ENCODE measurements around the gene TMEM161A.
A peak's percentile ranks its signal among the peaks of the same experiment; 100 is the strongest.
"Not testable (repeated sequence)": the region's sequence is repeated elsewhere in the genome, so short reads cannot be mapped to it uniquely, and the experiment has no call there.

Gene TMEM161A

GRCh38 chr19:19138109-19138981 is at the start of gene TMEM161A:
Gene TMEM161A, minus strand, starts transcription at chr19:19138478. Its CDS starts 50 bp downstream, at chr19:19138428.
- DNase-seq, result peak; percentile 85 to 91 (median 88)

GRCh38 chr19:19186742-19187141 is 48.5 kb upstream of the TMEM161A start:
- no peak for DNase-seq

GRCh38 chr19:19185853-19186740 is 47.8 kb upstream of the TMEM161A start:
- DNase-seq, result peak; percentile 11 to 41 (median 21)

DNA sequence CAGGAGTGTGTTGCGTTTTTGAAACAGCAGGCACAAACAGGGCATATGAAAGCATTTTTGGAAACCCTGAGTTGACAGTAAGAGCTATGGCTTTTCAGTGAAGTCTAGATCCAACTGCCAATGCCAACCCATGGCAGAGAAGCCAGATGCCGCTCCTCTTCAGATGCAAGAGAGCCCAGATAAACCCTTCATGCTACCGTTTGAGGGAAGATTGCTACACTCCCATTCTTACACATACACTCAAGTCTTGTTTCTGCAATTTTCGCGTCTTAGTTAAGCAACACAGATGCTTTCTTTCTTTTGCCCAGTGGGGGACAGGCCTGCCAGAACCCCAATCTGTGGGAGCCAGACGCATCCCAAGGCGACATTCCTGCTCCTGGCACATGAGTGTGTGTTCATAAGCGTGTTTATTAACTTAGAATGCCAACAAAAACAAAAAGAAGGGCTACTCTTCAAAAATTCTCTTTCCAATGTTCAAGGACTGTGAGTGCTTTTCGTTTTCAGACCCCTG is 43.3 kb upstream of the TMEM161A start:
- no peak for DNase-seq

DNA sequence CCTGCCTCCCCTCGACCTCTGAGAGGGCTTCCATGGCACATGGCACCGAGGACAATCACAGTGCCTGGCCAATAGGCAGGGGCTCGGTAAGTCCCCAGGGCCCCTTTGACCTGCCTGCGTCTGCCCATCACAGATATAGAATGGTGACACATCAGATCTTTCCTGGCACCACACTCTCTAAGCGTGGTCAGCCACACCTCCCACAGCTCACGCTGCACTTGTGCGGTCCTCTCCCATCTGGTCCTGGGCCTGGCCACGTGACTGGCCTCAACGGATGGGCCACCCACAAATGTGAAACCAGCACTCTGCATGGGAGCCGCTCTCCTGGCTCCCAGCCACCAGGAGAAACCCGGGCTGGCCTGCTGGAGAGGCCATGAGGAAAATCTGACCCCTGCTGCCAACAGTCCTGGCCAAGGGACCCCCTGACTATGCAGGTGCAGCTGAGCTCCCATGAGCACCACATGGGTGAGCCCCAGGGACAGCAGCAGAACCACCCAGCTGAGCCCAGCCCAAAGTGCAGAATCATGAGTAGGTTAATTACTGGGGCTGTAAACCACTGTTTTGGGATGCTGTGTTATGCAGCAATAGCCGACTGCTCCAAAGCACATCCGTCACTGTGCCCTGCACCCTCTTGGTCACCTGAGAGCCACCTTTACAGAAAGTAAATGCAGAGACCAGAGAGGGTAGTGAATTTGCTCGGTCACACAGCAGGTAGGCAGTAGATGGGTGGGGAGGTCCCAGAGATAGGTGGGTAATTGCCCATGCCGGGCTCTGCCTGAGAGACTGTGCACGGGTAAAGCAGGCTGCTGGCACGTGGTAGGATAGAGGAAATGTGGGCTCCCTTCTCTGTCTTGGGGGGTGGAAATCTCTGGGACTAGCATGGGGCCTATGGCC is 41.5 kb upstream of the TMEM161A start:
- DNase-seq, result no peak

GRCh38 chr19:19176950-19177349 is 38.7 kb upstream of the TMEM161A start:
- no peak for DNase-seq

DNA sequence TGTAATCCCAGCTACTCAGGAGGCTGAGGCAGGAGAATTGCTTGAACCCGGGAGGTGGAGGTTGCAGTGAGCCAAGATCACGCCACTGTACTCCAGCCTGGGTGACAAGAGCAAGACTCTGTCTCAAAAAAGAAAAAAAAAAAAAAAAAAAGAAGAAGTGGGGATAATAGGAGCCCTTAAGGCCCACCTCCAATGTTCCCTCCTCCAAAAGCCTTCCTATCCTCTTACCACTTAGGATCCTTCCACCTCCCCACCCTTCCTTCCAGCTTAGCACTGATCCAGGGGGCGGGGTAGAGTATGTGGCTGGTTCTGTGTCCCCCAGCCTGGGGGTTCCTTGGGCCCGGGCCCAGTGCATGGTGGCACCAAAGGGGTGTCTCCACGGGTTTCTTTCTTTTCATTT is 35.0 kb upstream of the TMEM161A start:
- not testable (repeated sequence) for DNase-seq

DNA sequence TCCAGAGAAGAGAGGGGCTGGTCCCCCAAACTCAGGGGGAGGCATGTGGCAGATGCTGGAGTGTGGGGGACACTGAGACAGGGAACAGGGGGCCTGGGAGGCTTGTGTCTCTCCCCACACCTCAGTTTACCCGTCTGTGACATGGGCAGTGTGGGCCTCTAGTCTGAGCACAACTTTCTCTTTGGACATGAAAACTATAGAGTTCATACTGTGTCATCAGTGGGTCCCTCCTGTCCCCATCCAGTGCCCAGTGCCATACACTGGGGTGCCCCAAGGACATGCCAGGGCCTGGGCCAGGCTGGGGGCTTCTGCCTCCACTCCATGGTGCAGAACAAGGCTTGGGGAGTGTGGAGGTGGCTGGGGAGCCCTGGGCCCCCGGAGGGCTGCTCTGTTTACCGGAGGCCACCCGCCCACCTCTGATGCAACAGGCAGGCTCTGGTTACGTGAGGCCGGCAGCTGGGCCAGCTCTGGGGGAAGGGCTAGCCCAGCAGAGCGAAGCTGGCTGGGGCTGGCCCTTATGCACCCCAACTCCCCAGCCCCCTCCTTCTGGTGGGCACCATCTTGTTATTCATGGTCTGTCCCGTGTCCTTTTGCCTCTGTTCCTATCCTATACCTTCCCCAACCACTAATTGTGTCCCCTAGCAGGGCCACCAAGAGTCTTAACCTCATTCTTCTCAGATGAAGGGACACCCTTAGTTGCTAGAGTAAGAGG is 33.7 kb upstream of the TMEM161A start:
- DNase-seq, result no peak

GRCh38 chr19:19170873-19171672 is 32.8 kb upstream of the TMEM161A start:
- DNase-seq, result no peak

GRCh38 chr19:19170053-19170872 is 32.0 kb upstream of the TMEM161A start, which contains the start of gene MEF2B:
Gene MEF2B, minus strand, starts transcription at chr19:19170263. Its CDS starts 19,528 bp downstream, at chr19:19150735.
- peak; percentile 39 to 58 (median 48) for DNase-seq

DNA sequence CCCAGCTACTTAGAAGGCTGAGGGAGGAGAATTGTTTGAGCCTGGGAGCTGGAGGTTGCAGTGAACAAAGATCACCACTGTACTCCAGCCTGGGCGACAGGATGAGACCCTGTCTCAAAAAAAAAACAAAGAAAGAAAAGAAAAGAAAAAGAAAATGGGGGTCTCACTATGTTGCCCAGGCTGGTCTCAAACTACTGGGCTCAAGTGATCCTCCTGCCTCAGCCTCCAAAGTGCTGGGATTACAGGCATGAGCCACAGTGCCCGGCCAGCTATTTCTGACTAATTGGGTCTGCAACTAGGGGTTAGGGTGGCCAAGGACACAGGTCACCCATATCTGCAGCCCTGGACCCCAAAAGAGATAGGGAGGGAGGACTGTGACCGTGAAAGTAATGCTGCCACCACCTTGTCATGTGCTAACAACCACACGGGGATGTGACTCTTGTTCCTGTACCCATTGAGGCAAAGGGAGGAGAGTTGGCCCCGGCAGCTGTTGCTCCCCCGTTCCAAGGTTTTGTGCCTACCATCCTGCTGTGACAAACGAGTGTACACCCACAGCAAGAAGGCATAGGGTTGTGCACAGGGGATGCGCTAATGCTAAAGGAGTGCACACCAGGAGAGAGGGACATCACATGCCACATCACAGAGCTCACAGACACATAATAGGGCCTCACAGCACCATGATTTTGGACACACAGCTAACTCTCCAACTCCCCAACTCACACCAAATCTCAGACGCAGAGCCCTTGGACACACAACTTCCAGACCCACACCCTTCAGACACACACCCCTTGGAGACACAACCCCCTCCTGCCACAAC is 31.2 kb upstream of the TMEM161A start:
- no peak for DNase-seq

GRCh38 chr19:19167612-19168011 is 29.3 kb upstream of the TMEM161A start:
- no peak for DNase-seq

DNA sequence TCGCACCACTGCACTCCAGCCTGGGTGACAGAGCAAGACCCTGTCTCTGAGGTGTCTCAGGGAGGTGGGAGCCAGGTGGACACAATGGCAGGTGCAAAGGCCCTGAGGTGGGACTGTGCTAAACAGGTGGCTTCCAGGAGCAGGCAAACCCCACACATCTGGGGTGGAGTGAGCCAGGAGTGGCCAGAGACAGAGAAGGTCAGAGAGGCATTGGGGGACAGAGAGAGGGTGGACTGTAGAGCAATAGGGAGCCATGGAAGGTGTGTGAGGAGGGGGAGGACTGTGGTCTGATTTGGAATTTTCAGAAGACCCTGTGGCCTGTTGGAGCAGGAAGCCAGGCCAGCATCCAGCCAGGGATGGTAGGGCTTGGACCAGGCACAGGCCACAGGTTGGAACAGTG is 27.1 kb upstream of the TMEM161A start:
- no peak for DNase-seq

DNA sequence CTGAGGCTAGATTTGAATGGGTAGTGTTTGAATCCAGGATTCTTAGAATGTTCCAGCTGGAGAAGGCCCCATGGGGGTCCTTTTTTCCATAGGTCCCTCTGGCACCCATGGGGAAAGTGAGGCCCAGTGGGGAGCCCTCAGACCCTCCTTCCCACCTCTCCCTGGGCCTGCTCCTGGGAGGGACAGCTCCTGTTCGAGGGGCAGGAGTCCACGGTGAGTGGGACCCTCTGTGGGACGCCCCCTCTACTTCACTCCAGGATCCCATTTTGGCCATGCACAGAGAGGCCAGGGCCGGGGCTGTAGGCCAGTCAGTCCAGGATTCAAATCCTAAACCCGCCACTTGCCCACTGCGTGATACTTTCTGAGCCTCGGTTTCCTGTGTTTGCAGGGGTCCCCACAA is 24.2 kb upstream of the TMEM161A start:
- no peak for DNase-seq

DNA sequence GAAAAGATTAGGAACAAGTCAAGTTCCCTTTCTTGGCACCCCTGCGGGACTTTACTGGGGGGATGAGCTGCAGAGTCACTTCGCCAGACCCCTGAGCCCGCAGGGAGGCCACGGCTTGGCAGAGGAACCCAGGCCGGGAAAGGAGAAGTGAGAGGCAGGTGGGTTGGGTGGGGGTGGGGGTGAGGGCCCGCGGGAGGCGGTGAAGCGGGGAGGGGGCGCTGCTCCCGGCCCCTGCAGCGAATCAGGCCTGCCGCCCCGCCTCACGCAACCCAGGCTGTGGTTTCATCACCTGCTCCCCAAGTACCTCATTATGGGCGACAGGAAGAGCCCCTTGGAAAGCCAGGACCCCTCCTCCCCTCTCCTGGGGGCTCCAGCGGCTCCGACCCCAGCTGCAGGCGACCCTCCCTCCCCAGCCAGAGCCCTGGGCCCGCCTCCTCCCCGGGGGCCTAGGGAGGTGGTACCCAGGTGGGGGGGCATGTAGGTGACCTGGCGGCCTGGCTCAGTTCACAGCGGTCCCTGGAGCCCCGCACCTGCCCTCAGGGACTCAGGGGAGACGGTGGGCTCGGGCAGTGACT is 22.3 kb upstream of the TMEM161A start:
- no peak for DNase-seq

GRCh38 chr19:19159534-19159933 is 21.3 kb upstream of the TMEM161A start:
- no peak for DNase-seq

DNA sequence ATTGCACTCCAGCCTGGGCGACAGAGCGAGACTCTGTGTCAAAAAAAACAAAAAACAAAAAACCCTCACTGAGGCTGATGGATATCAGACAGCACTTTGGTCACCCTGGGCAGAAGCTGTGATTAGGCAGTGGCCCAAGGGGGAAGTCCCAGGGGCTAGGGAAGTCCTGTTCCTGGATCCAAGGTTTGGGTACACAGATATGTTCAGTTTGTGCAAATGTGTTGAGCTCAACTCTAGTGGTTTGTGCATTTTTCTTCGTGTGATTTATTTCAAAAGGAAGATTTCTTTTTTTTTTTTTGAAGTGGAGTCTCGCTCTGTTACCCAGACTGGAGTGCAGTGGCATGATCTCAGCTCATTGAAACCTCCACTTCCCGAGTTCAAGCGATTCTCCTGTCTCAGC is 19.5 kb upstream of the TMEM161A start:
- no peak for DNase-seq

GRCh38 chr19:19155495-19156219 is 17.4 kb upstream of the TMEM161A start:
- DNase-seq, result no peak
